Middle frontal gyrus (tissue), 1 donor: ENCODE measurements around the gene RPTOR.

Source experiments
- DNase-seq: peaks from one replicate; pipeline ENCODE4 v3.0.0-alpha.2; 2015; ENCODE audit warnings: low spot score; ENCODE audit errors: extremely low spot score

Gene RPTOR

GRCh38 chr17:80826955-80827645 is 282.5 kb downstream of the RPTOR start:
- DNase-seq = peak; percentile 38

DNA sequence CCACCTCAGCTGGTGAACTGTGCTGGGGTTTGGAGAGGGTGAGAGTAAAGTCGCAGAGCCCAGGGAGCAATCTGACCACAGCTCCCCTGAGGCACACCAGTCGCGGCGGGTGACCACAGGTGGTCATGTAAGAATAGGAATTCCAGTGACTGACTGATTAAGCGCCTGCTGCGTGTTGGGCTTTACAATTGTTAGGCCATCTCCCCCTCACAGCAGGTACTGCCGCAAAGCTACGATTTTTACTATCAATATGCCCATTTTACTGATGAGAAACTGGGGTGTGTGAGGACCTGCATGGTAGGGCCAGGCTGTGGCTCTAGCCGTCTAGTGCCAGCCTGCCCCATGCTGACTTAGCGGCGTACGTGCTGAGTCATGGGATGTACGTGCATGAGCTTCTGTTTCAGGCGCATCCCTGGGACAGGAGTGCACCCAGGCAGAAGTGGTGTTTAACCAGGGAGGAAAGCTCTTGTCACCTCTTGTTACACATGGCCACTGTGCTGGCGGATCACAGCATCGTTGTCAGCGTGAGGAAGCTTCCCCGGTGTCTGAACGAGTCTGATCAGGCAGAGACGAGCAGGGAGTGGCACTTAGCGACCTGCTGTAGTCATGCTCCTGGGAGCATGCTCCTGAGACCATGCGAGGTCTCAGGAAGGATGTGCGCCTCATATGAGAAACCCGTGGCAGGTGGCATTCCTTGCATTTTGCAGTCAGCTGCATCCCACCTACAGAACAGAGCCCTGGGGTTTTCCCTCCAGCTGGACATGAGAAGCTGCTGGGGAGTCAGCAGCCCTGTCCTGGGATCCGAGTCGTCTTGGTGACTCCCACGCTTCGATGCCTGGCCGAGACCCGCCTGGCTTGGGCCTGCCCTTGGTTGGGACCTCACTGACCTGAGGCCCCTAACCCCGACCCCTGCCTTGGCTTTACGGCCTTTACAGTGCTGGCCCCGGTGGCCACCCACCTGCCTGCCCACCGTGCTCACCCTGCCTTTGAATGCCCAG is 283.3 kb downstream of the RPTOR start:
- DNase-seq = no peak

DNA sequence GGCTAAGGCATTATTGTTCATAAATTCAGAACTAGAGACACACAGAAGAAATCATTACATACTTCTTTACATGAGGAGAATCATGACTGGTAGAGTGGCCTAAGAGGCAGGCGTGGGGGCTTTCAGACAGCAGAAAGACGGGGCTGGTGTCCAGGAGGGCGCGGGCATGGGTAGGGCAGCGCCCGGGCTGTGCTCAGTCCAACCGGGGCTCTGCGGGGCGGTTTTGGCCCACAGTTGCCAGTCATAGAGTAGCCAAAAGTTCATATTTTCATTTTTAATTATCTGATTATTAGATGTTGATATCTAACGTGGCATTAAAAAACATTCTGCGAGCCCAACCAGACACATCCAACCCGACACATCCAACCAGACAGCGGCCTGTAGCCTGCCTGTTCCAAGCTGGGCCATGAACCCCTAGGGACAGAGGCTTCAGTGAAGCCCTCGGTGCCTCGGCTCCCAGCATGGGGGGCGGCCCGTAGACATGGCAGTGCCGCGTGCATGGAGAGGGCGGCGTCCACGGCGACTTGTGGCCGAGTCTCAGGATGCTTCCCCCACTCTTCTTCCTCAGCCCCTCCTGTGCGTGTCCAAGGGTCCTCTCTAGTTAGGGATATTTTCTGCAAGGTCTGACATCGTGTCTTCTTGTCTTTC is 284.7 kb downstream of the RPTOR start:
- no peak for DNase-seq

GRCh38 chr17:80830020-80830780 is 285.6 kb downstream of the RPTOR start:
- DNase-seq = no peak

GRCh38 chr17:80831491-80831890 is 286.9 kb downstream of the RPTOR start:
- no peak for DNase-seq

- DNase-seq = peak; percentile 36
Measured at GRCh38 chr17:80832266-80832676, 287.6 kb downstream of the RPTOR start.

DNA sequence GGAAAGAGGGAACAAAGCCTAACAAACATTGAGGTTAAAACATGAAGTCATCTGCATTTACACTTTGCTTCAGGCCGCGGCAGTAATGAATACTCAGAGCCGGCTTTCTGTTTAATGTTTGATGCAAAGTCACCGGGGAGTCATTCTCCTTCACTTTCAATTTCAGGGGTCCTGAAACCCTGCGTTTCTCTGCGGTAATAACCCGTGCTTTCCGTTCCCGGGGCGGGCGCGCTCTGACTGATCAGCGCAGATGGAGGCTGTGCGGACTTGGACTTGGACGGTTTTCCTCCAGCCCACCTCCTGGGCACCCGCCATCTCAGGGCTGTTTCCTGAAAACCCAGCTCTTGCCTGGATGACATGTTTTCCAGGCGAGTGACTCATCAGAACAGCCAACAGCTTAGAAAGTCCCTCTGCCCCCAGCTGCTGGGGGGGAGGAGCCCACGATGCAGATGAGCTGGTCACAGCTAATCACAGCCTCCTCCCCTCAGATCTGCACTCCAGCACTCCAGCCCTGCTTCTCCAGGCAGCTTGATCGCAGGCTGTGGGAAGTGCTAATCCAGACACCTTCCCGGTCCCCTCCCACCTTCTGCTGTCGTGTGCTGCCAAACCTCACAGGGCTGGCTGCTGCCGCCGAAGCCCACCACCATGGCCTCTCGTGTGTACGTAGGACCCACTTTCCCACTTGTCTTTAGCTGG is 288.4 kb downstream of the RPTOR start:
- peak; percentile 81 for DNase-seq

DNA sequence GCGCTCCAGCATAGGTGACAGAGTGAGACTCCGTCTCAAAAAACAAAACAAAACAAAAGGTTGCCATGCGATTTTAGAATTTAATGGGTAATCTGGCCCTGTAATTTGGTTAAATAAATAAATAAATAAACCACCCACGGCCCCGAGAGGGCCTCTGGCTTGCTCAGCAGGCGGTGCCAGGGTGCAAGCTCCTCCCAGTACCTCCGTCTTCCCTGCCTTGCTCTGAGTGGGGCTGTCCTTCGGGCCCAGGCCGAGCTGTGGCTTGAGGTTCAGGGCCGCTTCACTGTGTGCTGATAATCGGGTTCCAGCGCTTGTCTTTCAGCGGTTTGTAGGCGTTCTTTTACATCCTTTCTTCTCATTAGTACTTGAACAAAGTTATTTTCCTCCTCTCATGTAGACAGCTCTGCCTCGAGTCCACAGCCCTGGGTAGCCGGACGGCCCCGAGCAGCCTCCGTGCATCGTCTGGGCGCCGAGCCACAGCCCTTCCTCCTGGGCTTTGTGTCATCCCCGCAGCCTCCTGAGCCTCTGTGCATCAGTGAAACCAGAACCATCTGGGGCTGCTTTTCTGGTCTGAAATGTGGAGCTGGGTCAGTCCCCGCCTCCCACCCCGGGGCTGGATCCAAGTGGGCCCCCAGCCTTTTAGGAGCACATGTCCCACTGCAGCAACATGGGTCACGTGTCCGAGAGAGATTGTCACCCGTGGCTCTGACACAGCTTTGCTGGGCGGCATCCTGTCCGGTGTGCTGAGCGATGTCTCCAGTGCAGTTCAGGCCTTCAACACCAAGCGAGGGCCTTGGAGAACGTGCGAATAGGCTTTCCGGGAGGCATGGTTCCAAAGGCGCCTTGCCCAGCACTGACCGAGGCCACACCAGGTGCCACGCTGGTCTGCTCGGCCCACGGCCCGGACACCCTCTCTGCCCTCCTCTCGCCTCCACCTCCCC is 289.6 kb downstream of the RPTOR start:
- DNase-seq = no peak

GRCh38 chr17:80834893-80835275 is 290.2 kb downstream of the RPTOR start:
- DNase-seq = no peak

DNA sequence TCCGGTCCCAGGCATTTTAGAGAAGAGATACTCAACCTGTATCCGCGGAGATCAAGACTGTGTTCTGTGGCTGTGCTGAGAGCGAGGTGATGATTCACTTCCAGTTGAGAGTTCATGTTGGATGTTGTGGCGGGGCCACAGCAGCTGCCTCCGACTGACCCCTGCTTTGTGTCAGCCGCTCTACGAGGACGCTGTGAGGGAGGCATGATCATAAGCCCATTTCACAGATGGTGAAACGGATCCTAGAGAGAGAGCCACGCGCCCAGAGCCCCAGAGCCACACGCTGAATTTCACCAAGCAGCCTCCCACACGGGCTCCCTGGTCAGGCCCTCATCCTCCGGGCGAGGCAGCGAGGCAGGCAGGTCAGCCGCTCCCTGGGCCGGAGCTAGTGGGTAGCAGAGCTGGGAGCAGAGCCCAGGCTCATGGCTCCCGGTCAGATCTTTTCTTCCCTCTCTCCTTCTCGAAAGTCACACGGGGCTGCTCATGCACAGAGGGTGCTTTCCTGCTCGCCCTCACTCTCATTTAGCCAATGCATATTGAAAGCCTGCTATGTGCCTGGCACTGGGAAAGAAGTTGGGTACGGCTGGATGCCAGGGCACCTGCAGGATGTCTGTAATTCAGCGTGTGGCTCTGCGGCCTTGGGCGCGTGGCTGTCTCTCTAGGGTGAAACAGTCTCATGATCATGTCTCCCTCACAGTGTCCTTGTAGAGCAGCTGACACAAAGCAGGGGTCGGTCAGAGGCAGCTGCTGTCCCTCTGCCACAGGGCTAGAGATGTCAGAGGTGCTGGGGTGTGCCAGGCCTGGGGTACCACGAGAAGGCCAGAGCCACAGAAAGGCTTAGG is 291.4 kb downstream of the RPTOR start:
- DNase-seq = peak; percentile 37

DNA sequence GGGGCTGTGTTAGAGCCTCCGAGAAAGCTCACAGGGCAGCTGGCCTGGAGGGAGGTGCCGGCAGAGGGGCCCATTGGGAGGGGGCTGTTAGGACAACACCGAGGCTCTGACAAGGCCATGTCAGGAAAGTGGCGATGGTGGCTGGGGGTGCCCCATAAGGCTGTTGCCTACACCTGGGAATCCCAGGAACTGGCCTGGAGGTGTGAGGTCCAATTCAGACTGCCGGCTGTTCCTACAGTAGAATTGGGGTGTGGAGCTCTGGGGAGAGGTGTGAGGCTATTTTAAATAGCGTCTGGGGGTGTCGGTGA is 292.0 kb downstream of the RPTOR start:
- DNase-seq = no peak

- DNase-seq = no peak
Measured at GRCh38 chr17:80836971-80837481, 292.4 kb downstream of the RPTOR start.

DNA sequence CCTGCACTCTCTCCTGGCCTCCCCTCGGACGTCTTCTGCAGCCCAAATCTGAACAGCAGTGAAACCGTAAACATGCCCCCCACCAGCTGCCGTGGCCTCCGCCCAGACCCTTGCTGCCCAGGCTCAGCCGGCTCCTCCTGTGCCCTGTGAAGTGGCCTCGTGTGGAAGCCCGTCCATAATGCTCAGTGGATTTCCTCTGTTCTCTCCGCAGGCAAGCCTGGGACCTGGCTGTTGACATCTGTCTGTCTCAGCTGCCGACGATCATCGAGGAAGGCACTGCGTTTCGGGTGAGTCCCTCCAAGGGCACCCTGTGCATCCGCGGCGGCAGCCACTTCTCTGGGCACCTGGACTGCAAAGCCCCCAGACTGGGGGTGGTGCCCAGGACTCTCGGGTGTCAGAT is 293.1 kb downstream of the RPTOR start:
- DNase-seq = no peak

- no peak for DNase-seq
Measured at GRCh38 chr17:80838311-80839025, 293.8 kb downstream of the RPTOR start.

- no peak for DNase-seq
Measured at GRCh38 chr17:80839026-80839345, 294.3 kb downstream of the RPTOR start.

DNA sequence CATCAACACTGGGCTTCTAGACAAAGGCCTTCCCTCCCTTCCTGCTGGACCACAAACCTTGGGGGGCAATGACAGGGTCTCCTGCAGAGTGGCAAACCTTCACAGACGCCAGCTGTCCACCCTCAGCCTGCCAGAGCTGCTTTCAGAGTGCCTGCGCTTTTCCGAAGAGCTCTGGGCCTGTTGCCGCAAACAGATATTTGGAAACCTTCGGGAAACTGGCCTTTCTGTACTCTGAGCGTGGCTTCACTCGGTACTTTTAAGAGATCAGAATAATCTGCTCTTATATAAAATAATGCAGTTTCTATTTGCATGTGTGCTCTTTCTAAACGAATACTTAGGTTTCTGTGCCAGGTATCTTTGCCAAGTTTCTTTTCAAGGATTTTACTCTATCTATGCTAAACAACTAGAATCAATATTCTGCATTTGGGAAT is 294.9 kb downstream of the RPTOR start:
- DNase-seq = no peak

DNA sequence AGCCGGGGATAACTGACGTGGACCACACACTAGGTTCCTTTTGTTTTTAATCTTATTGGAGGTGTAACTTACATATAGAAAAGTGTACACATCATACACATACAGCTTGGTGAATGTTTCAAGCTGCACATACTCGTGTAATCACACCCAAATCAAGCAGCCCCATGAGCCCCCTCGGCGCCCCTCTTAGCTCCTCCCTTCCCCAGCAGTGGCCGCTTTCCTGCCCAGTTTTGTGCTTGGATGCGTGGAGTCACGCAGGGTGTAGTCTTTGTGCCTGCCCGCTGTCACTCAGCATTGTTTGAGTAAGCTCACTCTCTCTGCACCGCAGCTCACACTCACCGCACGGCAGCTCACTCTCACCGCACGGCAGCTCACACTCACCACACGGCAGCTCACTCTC is 295.3 kb downstream of the RPTOR start:
- DNase-seq = no peak

- no peak for DNase-seq
Measured at GRCh38 chr17:80842456-80843013, 297.9 kb downstream of the RPTOR start.
